ENCODE data around the gene LAMC2. TPM values are rescaled to one million over a fixed set of nuclear protein-coding genes. Genes with fewer than 3 reads are reported as not detected.
"Not testable (repeated sequence)": the region's sequence is repeated elsewhere in the genome, so short reads cannot be mapped to it uniquely, and the experiment has no call there.

LAMC2 gene
- total RNA-seq, 1 donor from 2014 or later, result 3.8 TPM

DNA sequence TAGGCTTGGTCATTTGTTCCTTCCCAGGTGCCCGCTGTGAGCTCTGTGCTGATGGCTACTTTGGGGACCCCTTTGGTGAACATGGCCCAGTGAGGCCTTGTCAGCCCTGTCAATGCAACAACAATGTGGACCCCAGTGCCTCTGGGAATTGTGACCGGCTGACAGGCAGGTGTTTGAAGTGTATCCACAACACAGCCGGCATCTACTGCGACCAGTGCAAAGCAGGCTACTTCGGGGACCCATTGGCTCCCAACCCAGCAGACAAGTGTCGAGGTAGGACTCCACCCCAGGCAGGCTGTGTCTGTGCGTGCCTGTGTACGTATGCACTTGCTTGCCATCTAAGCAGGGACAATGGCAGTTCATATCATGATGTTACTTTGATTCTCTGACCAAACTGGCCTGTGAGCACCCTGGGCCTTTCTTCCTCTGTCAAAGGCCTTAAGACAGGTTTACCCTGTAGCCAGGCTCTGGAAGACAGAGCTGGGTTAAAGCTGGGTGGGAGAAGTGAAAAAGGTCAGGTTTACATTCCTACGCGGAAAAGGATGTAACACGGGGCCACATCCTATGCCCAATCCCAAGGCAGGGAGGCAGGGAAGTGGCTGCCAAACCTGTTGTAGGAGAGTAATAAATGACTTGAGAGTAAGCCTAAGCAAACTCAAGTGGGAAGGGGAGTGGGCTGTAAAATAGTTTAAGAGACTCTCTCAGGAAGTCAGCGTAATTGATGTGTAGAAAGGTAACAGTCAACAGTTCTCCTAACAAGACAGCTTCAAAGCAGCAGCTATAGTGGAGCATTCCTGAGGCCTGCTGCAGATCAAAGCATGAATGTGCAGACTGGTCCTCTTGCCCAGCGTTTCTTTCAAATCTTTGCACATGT lies 42.5 kb downstream of the LAMC2 start:
- ATAC-seq, result no peak
- intact Hi-C loops (cut with DNase I), result loop anchor here (2.0 to 5.0 kb wide), 2 partner anchors 86 to 266 kb away; no protein-coding TSS in a partner anchor
- no peak for DNase-seq (ENCODE audit: missing footprints)

GRCh38 chr1:183230413-183230812 lies 44.3 kb downstream of the LAMC2 start:
- intact Hi-C loops (cut with DNase I), result no loop called here
- DNase-seq (ENCODE audit: missing footprints) (no peak), ATAC-seq (no peak)

DNA sequence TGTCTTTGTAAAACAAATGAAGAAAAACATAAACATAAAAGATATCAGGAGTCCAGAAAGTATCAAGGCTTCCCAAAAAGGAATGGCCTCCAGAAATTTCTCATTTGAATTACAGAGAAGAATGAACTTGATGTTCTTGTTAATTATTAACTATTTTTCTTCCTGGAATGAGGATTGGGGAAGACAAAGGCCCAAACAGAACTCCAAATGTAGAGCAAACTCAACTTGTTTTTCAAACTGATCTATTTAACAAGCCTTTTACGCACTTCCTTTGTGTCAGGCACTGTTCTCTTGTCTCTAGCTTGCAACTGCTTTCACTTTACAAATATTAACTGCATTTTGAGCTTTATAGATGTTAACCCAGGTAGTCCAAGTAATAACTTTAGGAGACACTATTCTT lies 45.5 kb downstream of the LAMC2 start:
- intact Hi-C loops (cut with DNase I), result no loop called here
- ATAC-seq (no peak), DNase-seq (ENCODE audit: missing footprints) (no peak)

DNA sequence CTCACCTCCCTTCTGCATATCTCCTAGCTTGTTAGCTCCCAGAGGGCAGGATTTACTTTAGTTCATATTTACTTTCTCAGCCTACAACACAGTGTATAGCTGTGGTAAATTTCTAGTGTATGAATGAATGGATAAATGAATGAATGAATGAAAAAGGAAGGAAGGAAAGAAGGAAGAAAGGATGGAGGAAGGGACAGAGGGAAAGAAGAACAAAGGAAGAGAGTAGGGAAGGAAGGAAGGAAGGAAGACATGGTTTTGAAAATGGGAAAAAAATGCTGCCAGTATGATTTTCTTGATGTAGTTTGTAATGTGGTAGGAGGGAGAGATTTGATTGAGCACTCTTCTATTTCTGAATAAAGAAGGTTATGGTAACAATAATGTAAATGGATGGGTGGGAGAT lies 47.0 kb downstream of the LAMC2 start:
- DNase-seq (ENCODE audit: missing footprints), result no peak
- ATAC-seq, result no peak
- intact Hi-C loops (cut with DNase I), result no loop called here

GRCh38 chr1:183234660-183235476 lies 48.8 kb downstream of the LAMC2 start:
- intact Hi-C loops (cut with DNase I), result loop anchor here (5.0 kb wide), 1 partner anchor 213 kb away; the partner anchor contains the start of gene LAMC1
- peak; percentile 91 for ATAC-seq
- peak; percentile 74 for DNase-seq (ENCODE audit: missing footprints)

DNA sequence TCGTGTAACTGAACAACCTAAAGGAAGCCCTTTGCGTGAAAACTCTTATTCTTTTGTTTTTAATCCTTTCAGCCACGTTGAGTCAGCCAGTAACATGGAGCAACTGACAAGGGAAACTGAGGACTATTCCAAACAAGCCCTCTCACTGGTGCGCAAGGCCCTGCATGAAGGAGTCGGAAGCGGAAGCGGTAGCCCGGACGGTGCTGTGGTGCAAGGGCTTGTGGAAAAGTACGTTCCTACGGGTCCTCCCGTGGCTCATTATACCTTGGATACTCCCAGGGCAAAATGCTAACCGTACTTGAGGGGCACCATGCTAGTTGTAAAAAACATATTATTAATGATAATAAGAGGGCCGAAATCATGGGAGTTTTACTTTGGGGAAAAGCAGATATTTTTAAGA lies 49.4 kb downstream of the LAMC2 start:
- ATAC-seq, result no peak
- no peak for DNase-seq (ENCODE audit: missing footprints)
- intact Hi-C loops (cut with DNase I), result loop anchor here (5.0 kb wide), 1 partner anchor 213 kb away; the partner anchor contains the start of gene LAMC1

GRCh38 chr1:183236158-183236725 lies 50.2 kb downstream of the LAMC2 start:
- DNase-seq (ENCODE audit: missing footprints) (no peak), ATAC-seq (no peak)
- intact Hi-C loops (cut with DNase I), result loop anchor here (5.0 kb wide), 1 partner anchor 214 kb away; the partner anchor contains the start of gene LAMC1

DNA sequence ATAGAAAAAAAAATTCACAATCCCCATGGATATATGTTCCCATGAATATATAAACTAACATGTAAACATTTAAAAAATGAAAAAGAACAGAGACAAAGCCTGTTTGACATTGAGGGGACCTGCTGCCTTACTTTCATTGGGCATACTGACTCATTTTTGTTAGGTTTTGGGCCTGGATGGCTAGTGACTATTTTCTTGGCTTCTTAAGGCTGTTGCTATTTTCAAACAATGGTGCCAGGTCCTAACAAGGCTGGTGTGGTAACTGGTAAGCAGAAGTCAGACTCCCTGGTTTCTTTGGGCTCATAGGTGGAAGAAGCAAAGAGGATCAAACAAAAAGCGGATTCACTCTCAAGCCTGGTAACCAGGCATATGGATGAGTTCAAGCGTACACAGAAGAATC lies 51.0 kb downstream of the LAMC2 start:
- DNase-seq (ENCODE audit: missing footprints) (no peak), ATAC-seq (no peak)
- intact Hi-C loops (cut with DNase I), result loop anchor here (5.0 kb wide), 1 partner anchor 215 kb away; the partner anchor contains the start of gene LAMC1

DNA sequence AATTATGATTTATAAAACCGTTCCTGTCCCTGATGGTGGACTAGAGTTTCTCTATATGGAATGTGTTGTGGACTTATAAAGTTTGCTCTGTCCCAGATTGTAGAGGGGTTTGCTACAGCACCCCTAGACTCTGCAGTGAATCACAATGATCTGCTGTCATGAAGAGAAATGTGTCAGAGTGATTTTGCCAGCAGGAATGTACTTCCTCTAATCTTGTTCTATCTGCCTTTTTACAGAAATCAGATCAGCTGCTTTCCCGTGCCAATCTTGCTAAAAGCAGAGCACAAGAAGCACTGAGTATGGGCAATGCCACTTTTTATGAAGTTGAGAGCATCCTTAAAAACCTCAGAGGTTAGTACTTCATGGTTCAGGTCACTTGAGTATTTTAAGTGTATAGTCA lies 52.0 kb downstream of the LAMC2 start:
- intact Hi-C loops (cut with DNase I), result loop anchor here (5.0 kb wide), 1 partner anchor 216 kb away; the partner anchor contains the start of gene LAMC1
- ATAC-seq, result no peak
- no peak for DNase-seq (ENCODE audit: missing footprints)

DNA sequence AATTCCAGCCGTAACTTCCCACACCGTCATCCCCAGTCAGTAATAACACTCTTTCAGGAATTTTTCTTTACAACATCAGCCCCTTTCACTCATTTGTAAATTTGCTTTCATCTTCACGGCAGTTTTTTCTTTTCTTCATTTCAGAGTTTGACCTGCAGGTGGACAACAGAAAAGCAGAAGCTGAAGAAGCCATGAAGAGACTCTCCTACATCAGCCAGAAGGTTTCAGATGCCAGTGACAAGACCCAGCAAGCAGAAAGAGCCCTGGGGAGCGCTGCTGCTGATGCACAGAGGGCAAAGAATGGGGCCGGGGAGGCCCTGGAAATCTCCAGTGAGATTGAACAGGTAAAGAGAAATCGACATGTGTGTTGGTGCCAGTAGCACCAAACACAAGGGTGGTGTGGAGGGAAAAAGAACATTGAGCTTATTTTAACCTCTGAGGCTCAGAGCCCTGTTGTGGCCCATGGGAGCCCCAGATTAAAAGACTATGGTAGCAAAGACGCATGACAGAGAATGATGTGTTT lies 53.2 kb downstream of the LAMC2 start:
- ATAC-seq, result no peak
- intact Hi-C loops (cut with DNase I), result loop anchor here (5.0 kb wide), 1 partner anchor 217 kb away; the partner anchor contains the start of gene LAMC1
- DNase-seq (ENCODE audit: missing footprints), result no peak

- intact Hi-C loops (cut with DNase I), result loop anchor here (5.0 kb wide), 1 partner anchor 218 kb away; the partner anchor contains the start of gene LAMC1
- DNase-seq (ENCODE audit: missing footprints), result no peak
- peak; percentile 68 for ATAC-seq
Measured at GRCh38 chr1:183239793-183240525, 53.9 kb downstream of the LAMC2 start.

DNA sequence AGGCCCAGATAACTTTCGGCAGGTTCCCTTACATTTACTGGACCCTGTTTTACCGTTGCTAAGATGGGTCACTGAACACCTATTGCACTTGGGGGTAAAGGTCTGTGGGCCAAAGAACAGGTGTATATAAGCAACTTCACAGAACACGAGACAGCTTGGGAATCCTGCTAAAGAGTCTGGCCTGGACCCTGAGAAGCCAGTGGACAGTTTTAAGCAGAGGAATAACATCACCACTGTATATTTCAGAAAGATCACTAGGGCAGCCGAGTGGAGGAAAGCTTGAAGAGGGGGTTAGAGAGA lies 54.4 kb downstream of the LAMC2 start:
- ATAC-seq (no peak), DNase-seq (ENCODE audit: missing footprints) (no peak)
- intact Hi-C loops (cut with DNase I), result no loop called here

DNA sequence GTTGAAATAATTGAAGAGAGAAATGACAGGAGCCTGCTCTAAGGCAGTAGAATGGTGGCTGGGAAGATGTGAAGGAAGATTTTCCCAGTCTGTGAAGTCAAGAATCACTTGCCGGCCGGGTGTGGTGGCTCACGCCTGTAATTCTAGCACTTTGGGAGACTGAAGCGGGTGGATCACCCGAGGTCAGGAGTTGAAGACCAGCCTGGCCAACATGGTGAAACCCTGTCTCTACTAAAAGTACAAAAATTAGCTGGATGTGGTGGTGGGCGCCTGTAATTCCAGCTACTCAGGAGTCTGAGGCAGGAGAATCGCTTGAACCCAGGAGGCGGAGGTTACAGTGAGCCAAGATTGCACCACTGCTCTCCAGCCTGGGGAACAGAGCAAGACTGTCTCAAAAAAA lies 54.8 kb downstream of the LAMC2 start:
- intact Hi-C loops (cut with DNase I); ATAC-seq; DNase-seq (ENCODE audit: missing footprints): not testable (repeated sequence)

DNA sequence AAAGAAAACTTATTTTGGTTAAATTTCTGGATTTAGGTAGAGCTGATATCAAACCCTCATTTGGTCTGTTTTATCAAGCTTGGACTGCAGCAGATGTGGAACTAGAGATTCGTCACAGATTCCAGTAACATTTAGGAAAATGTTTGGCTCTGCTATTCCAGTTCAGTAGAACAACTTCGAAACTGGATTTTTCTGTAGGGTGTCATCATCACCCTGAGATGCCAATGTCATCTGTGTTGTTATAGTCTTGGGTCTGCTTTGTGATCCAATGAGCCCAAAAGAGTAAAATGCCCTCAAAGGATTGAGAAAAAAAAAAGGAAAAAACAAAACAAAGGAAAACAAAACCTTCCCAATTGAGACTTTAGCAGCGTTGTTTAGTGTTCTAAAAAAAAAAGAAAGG lies 55.4 kb downstream of the LAMC2 start:
- DNase-seq (ENCODE audit: missing footprints) (no peak), ATAC-seq (no peak)
- intact Hi-C loops (cut with DNase I), result no loop called here

DNA sequence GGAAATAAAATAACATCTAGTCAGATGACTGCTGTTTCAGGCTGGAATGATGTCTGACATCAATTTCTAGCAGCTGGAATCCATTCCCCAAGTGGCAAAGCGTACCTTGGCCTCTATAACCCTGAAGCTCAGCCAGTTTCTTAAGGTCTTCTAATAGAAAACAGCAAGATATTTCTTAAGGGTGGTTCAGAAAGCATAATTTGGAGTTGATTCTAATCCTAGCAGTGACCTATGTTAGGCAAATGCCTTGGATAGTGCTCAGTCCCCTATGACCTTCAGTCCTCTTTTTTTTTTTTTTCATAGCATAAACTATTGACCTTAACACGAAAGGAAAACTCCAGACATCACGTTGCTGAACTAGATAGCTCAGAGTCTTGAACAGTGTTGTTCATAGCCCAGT lies 56.5 kb downstream of the LAMC2 start:
- ATAC-seq, result peak; percentile 47
- DNase-seq (ENCODE audit: missing footprints), result no peak
- intact Hi-C loops (cut with DNase I), result loop anchor here (2.0 kb wide), 1 partner anchor 28 kb away; no protein-coding TSS in a partner anchor

DNA sequence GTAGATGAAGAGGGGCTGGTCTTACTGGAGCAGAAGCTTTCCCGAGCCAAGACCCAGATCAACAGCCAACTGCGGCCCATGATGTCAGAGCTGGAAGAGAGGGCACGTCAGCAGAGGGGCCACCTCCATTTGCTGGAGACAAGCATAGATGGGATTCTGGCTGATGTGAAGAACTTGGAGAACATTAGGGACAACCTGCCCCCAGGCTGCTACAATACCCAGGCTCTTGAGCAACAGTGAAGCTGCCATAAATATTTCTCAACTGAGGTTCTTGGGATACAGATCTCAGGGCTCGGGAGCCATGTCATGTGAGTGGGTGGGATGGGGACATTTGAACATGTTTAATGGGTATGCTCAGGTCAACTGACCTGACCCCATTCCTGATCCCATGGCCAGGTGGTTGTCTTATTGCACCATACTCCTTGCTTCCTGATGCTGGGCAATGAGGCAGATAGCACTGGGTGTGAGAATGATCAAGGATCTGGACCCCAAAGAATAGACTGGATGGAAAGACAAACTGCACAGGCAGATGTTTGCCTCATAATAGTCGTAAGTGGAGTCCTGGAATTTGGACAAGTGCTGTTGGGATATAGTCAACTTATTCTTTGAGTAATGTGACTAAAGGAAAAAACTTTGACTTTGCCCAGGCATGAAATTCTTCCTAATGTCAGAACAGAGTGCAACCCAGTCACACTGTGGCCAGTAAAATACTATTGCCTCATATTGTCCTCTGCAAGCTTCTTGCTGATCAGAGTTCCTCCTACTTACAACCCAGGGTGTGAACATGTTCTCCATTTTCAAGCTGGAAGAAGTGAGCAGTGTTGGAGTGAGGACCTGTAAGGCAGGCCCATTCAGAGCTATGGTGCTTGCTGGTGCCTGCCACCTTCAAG lies 57.3 kb downstream of the LAMC2 start:
- intact Hi-C loops (cut with DNase I), result loop anchor here (2.0 kb wide), 1 partner anchor 27 kb away; no protein-coding TSS in a partner anchor
- ATAC-seq, result peak; percentile 64
- DNase-seq (ENCODE audit: missing footprints), result peak; percentile 82

DNA sequence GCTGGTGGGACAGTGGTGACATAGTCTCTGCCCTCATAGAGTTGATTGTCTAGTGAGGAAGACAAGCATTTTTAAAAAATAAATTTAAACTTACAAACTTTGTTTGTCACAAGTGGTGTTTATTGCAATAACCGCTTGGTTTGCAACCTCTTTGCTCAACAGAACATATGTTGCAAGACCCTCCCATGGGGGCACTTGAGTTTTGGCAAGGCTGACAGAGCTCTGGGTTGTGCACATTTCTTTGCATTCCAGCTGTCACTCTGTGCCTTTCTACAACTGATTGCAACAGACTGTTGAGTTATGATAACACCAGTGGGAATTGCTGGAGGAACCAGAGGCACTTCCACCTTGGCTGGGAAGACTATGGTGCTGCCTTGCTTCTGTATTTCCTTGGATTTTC lies 58.4 kb downstream of the LAMC2 start:
- intact Hi-C loops (cut with DNase I), result no loop called here
- DNase-seq (ENCODE audit: missing footprints) (peak; percentile 84), ATAC-seq (peak; percentile 52)

Measured in Right ventricle myocardium inferior (tissue), 1 donor.